ENCODE data around the gene CNRIP1. TPM values are rescaled to one million over a fixed set of nuclear protein-coding genes. Genes with fewer than 3 reads are reported as not detected.
A peak's percentile ranks its signal among the peaks of the same experiment; 100 is the strongest.
"Not testable (repeated sequence)": the region's sequence is repeated elsewhere in the genome, so short reads cannot be mapped to it uniquely, and the experiment has no call there.

CNRIP1 gene
- polyA plus RNA-seq, 3 donors = 3.9 to 62.2 (median 26.6) TPM

- no peak overlapping the region for H3K27ac ChIP-seq (ENCODE audit: low read depth, low read length)
- 71 to 76% (median 73%) methylated on average over 1 of the region's 1 CpG for WGBS, 3 donors
Measured at GRCh38 chr2:68344031-68344430, 24.3 kb upstream of the CNRIP1 start.

GRCh38 chr2:68342470-68342869 lies 22.7 kb upstream of the CNRIP1 start:
- 74 to 89% (median 76%) methylated on average over 1 of the region's 1 CpG for WGBS, 3 donors
- H3K27ac ChIP-seq (ENCODE audit: low read depth, low read length) = no peak overlapping the region

- no peak overlapping the region for H3K27ac ChIP-seq (ENCODE audit: low read depth, low read length)
- 55 to 67% (median 58%) methylated on average over 4 of the region's 4 CpGs for WGBS, 3 donors
Measured at GRCh38 chr2:68341583-68341982, 21.8 kb upstream of the CNRIP1 start.

GRCh38 chr2:68341062-68341329 lies 21.2 kb upstream of the CNRIP1 start:
- H3K27ac ChIP-seq (ENCODE audit: low read depth, low read length) = no peak overlapping the region
- WGBS, 3 donors = 57 to 96% (median 89%) methylated on average over 3 of the region's 3 CpGs

GRCh38 chr2:68340226-68341061 lies 20.7 kb upstream of the CNRIP1 start:
- WGBS, 3 donors = 43 to 70% (median 57%) methylated on average over 5 of the region's 5 CpGs

GRCh38 chr2:68336192-68336591 lies 16.4 kb upstream of the CNRIP1 start:
- WGBS, 3 donors = 71 to 94% (median 88%) methylated on average over 1 of the region's 1 CpG
- H3K27ac ChIP-seq (ENCODE audit: low read depth, low read length) = no peak overlapping the region

More at GRCh38 chr2:68340226-68341061, 20.7 kb upstream of the CNRIP1 start:
- H3K27ac ChIP-seq (ENCODE audit: low read depth, low read length) = no peak overlapping the region

- 57 to 73% (median 62%) methylated on average over 3 of the region's 3 CpGs for WGBS, 3 donors
- no peak overlapping the region for H3K27ac ChIP-seq (ENCODE audit: low read depth, low read length)
Measured at GRCh38 chr2:68333931-68334330, 14.2 kb upstream of the CNRIP1 start.

GRCh38 chr2:68333009-68333408 lies 13.3 kb upstream of the CNRIP1 start:
- WGBS, 3 donors = 86 to 91% (median 91%) methylated on average over 8 of the region's 8 CpGs
- no peak overlapping the region for H3K27ac ChIP-seq (ENCODE audit: low read depth, low read length)

GRCh38 chr2:68330691-68331090 lies 10.9 kb upstream of the CNRIP1 start:
- WGBS, 3 donors = 75 to 89% (median 76%) methylated on average over 2 of the region's 2 CpGs
- no peak overlapping the region for H3K27ac ChIP-seq (ENCODE audit: low read depth, low read length)

- no peak overlapping the region for H3K27ac ChIP-seq (ENCODE audit: low read depth, low read length)
- 62 to 79% (median 70%) methylated on average over 5 of the region's 5 CpGs for WGBS, 3 donors
Measured at GRCh38 chr2:68328901-68329300, 9.2 kb upstream of the CNRIP1 start.

GRCh38 chr2:68325056-68325455 lies 5.3 kb upstream of the CNRIP1 start:
- no peak overlapping the region for H3K27ac ChIP-seq (ENCODE audit: low read depth, low read length)
- WGBS, 3 donors = 71 to 88% (median 87%) methylated on average over 3 of the region's 3 CpGs

- no peak overlapping the region for H3K27ac ChIP-seq (ENCODE audit: low read depth, low read length)
- 4 to 5% (median 5%) methylated on average over 11 of the region's 11 CpGs for WGBS, 3 donors
Measured at GRCh38 chr2:68320118-68320641, 431 bp upstream of the CNRIP1 start.

- 0 to 2% (median 1%) methylated on average over 27 of the region's 27 CpGs for WGBS, 3 donors
- H3K27ac ChIP-seq (ENCODE audit: low read depth, low read length) = peak overlapping the region; percentile 83
Measured at GRCh38 chr2:68318914-68319397, 793 bp downstream of the CNRIP1 start.

- peak overlapping the region; percentile 83 for H3K27ac ChIP-seq (ENCODE audit: low read depth, low read length)
Measured at GRCh38 chr2:68317971-68318913, 1.5 kb downstream of the CNRIP1 start.

GRCh38 chr2:68316111-68316510 lies 3.6 kb downstream of the CNRIP1 start:
- no peak overlapping the region for H3K27ac ChIP-seq (ENCODE audit: low read depth, low read length)
- 46 to 70% (median 58%) methylated on average over 2 of the region's 2 CpGs for WGBS, 3 donors

More at GRCh38 chr2:68317971-68318913, 1.5 kb downstream of the CNRIP1 start:
- WGBS, 3 donors = 24 to 35% (median 32%) methylated on average over 27 of the region's 27 CpGs

GRCh38 chr2:68311033-68311432 lies 8.7 kb downstream of the CNRIP1 start:
- no peak overlapping the region for H3K27ac ChIP-seq (ENCODE audit: low read depth, low read length)

- H3K27ac ChIP-seq (ENCODE audit: low read depth, low read length) = no peak overlapping the region
Measured at GRCh38 chr2:68309426-68309825, 10.3 kb downstream of the CNRIP1 start.

- 68 to 100% (median 86%) methylated on average over 1 of the region's 1 CpG for WGBS, 3 donors
- not testable (repeated sequence) for H3K27ac ChIP-seq (ENCODE audit: low read depth, low read length)
Measured at GRCh38 chr2:68303902-68304272, 15.9 kb downstream of the CNRIP1 start.
